ENCODE data around the gene STPG4.

The STPG4 gene, protein sequence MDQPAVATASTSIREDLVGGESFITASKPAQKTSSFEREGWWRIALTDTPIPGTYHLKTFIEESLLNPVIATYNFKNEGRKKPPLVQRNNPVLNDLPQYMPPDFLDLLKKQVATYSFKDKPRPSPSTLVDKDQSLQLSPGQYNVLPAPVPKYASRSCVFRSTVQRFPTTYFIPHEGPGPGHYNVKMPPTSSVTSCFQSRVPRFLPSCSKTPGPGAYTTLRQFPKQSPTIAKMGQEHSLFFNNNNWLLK

DNA sequence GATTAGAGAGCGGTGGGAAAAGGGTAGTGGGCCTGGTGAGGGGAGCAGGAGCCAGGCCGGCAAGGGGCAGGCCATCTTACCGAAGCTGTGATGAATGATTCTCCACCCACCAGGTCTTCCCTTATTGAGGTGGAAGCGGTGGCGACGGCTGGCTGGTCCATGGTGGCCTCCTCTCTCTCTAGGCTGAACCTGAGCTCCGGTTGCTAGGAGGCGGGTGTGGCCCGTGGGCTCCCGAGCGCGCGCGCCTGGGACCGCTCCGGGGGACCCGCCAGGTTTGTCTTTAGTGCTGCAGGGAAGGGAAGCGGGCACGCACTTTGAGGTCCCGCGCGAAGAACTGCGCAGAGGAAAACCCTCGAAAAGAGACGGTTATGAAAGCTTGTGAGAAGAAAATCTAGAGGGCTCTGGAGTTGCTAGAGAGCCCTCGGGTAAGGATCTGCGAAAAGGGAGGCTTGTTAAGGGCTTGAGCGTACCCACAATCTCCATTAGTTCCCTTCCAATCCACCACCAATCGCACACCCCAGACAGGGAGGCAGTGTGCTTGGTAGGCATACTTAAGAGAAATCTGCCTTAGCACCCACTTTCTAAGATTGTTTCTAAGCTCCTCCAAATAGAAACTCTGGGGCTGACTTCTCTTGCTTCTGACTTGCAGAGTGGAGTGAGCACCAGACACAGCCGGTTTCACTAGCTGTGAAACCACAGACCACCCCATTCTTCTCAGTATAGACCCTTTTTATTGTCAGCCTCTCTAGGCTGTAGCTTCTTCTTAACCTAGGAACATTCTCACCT lies at the start of gene STPG4:
Gene STPG4, minus strand, starts transcription at position 218 of the 786 bp plus-strand sequence. Its CDS starts 57 bp downstream, at position 161.
- peak within 1 kb of the TSS; percentile 60 for H3K27ac ChIP-seq
- no peak for DNase-seq (ENCODE audit: low read depth, low spot score)
- TF ChIP-seq FOXP2 (optimal IDR thresholded peaks at IDR 0.05; ENCODE audit: control extremely low read depth, extremely low read length, insufficient read depth) (no peak), POLR2AphosphoS5 (IDR thresholded peaks at IDR 0.05; ENCODE audit: borderline replicate concordance, low read depth, low read length) (no peak), EZH2 (IDR thresholded peaks at IDR 0.05) (no peak)

DNA sequence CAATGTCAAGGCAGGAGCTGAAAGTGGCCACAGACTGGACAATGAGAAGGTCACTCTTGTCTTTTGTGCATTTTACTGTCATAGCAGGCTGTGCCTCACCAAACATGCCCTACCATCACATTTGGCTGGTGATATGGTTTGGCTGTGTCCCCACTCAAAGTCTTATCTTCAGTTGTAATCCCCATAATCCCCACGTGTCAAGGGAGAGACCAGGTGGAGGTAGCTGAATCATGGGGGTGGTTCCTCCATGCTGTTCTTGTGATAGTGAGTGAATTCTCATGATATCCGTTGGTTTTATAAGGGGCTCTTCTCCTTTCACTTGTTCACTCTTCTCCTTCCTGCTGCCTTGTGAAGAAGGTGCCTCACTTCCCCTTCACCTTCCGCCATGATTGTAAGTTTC lies 49.6 kb upstream of the STPG4 start:
- no peak for TF ChIP-seq FOXP2 (optimal IDR thresholded peaks at IDR 0.05; ENCODE audit: control extremely low read depth, extremely low read length, insufficient read depth)
- TF ChIP-seq POLR2AphosphoS5 (IDR thresholded peaks at IDR 0.05; ENCODE audit: borderline replicate concordance, low read depth, low read length): no peak
- TF ChIP-seq EZH2 (IDR thresholded peaks at IDR 0.05): no peak
- no peak overlapping the region for H3K27ac ChIP-seq

More for the DNA sequence above, at the start of gene STPG4:
- no peak within 1 kb of the TSS for H3K9ac ChIP-seq (ENCODE audit: insufficient read length)
- no peaks in the 10 kb centered on the region for H3K9me3 ChIP-seq (ENCODE audit: low read depth, low read length)
- H3K4me3 ChIP-seq: no peak within 1 kb of the TSS
- H3K36me3 ChIP-seq (ENCODE audit: insufficient read depth, low read length): peaks cover 70% of the 10 kb centered on the region

DNA sequence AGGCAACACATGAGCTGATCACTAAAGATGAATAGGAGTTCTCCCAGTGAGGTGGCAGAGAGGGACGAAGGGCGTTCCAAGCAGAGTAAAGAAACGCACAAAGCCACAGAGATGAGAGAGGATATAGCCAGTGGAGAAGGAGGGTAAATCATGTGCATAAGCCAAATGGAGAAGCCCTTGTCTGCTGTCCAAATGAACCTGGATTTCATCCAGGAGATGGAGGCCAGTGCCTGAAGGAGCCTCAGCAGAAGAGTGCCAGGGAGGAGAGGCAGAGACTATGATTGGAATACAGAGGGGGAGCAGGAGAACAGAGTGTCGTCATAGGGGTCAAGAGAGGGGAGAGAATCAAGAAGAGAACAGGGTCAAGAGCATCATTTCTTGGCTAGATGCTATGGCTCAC lies 48.9 kb upstream of the STPG4 start:
- TF ChIP-seq EZH2 (IDR thresholded peaks at IDR 0.05) (no peak), POLR2AphosphoS5 (IDR thresholded peaks at IDR 0.05; ENCODE audit: borderline replicate concordance, low read depth, low read length) (no peak), FOXP2 (optimal IDR thresholded peaks at IDR 0.05; ENCODE audit: control extremely low read depth, extremely low read length, insufficient read depth) (no peak)
- no peak for DNase-seq (ENCODE audit: low read depth, low spot score)
- Histone ChIP-seq H3K9ac (ENCODE audit: insufficient read length) (no peak overlapping the region), H3K4me3 (no peak overlapping the region), H3K9me3 (ENCODE audit: low read depth, low read length) (no peaks in the 10 kb centered on the region), H3K27ac (no peak overlapping the region), H3K36me3 (ENCODE audit: insufficient read depth, low read length) (no peaks in the 10 kb centered on the region)

More for the DNA sequence above, 49.6 kb upstream of the STPG4 start:
- no peak overlapping the region for H3K4me3 ChIP-seq
- no peak for DNase-seq (ENCODE audit: low read depth, low spot score)
- H3K9me3 ChIP-seq (ENCODE audit: low read depth, low read length): no peaks in the 10 kb centered on the region
- H3K36me3 ChIP-seq (ENCODE audit: insufficient read depth, low read length): no peaks in the 10 kb centered on the region
- H3K9ac ChIP-seq (ENCODE audit: insufficient read length): no peak overlapping the region

DNA sequence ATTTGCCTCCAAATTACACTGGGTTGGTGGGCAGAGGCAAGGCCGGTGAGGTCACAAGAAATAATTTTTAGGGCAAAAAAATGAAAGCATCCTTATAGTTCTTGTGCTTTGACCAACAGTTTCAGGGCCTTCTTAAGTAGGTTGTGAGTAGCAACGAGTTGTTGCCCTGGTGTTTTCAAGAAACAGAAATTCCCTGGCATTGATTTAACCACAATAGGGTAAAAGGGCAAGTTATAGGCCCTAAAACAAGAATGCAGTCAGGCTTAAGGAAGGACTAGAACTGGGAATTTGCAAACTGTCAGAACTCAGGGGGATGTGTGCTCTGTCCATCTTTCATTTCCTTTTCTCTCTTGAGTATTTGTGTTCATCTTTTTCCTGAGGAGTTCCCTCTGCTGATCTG lies 46.1 kb upstream of the STPG4 start:
- H3K27ac ChIP-seq: no peak overlapping the region
- TF ChIP-seq EZH2 (IDR thresholded peaks at IDR 0.05) (no peak), FOXP2 (optimal IDR thresholded peaks at IDR 0.05; ENCODE audit: control extremely low read depth, extremely low read length, insufficient read depth) (no peak), POLR2AphosphoS5 (IDR thresholded peaks at IDR 0.05; ENCODE audit: borderline replicate concordance, low read depth, low read length) (no peak)
- H3K36me3 ChIP-seq (ENCODE audit: insufficient read depth, low read length): no peaks in the 10 kb centered on the region
- no peak overlapping the region for H3K4me3 ChIP-seq
- no peak overlapping the region for H3K9ac ChIP-seq (ENCODE audit: insufficient read length)
- no peaks in the 10 kb centered on the region for H3K9me3 ChIP-seq (ENCODE audit: low read depth, low read length)
- DNase-seq (ENCODE audit: low read depth, low spot score): no peak

DNA sequence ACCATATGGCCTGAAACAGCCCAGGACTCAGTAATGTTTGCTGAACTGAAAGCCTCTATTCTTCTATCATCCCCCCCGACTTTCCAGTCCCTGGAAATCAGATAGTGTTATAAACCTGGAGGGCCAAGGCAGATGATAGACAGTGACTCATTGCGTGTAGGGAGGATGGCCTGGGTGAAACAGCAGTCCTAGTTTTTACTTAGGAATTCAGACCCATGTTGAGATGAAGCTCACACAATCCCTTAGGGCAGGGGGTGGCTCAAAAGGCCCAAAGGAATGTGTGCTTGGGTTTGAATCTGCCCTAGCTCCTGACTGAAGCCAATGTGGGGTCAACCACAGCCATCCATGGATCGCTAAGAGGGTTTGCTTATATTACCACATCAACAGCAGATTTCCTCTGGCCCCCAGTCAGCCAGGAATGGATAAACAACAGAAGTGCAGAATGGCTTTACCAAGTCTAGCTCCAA lies 43.9 kb upstream of the STPG4 start:
- no peak overlapping the region for H3K9ac ChIP-seq (ENCODE audit: insufficient read length)
- H3K27ac ChIP-seq: no peak overlapping the region
- no peaks in the 10 kb centered on the region for H3K36me3 ChIP-seq (ENCODE audit: insufficient read depth, low read length)
- H3K4me3 ChIP-seq: no peak overlapping the region
- no peak for TF ChIP-seq EZH2 (IDR thresholded peaks at IDR 0.05)
- no peak for TF ChIP-seq POLR2AphosphoS5 (IDR thresholded peaks at IDR 0.05; ENCODE audit: borderline replicate concordance, low read depth, low read length)
- TF ChIP-seq FOXP2 (optimal IDR thresholded peaks at IDR 0.05; ENCODE audit: control extremely low read depth, extremely low read length, insufficient read depth): no peak
- DNase-seq (ENCODE audit: low read depth, low spot score): no peak
- no peaks in the 10 kb centered on the region for H3K9me3 ChIP-seq (ENCODE audit: low read depth, low read length)

DNA sequence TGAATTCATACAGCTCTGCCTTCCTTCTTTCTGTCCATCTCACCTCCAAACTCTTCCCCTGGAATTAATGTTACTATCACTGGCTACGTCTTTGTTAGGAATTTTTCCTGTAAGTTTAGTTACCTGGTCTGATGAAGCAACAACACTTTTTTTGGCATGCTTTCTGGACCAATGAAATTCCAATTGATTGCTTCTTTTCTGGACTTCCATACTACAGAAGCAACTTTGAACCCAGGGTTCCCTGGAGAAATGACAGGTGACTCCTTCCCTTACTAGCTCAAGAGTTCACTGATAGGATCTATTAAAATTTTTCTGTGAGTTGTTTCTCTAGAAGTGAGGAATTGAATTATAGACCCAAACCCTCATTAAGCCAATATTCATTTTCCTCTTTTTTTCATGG lies 41.4 kb upstream of the STPG4 start:
- no peak for DNase-seq (ENCODE audit: low read depth, low spot score)
- Histone ChIP-seq H3K4me3 (no peak overlapping the region), H3K27ac (no peak overlapping the region), H3K36me3 (ENCODE audit: insufficient read depth, low read length) (no peaks in the 10 kb centered on the region), H3K9ac (ENCODE audit: insufficient read length) (no peak overlapping the region), H3K9me3 (ENCODE audit: low read depth, low read length) (no peaks in the 10 kb centered on the region)
- TF ChIP-seq POLR2AphosphoS5 (IDR thresholded peaks at IDR 0.05; ENCODE audit: borderline replicate concordance, low read depth, low read length) (no peak), FOXP2 (optimal IDR thresholded peaks at IDR 0.05; ENCODE audit: control extremely low read depth, extremely low read length, insufficient read depth) (no peak), EZH2 (IDR thresholded peaks at IDR 0.05) (no peak)

DNA sequence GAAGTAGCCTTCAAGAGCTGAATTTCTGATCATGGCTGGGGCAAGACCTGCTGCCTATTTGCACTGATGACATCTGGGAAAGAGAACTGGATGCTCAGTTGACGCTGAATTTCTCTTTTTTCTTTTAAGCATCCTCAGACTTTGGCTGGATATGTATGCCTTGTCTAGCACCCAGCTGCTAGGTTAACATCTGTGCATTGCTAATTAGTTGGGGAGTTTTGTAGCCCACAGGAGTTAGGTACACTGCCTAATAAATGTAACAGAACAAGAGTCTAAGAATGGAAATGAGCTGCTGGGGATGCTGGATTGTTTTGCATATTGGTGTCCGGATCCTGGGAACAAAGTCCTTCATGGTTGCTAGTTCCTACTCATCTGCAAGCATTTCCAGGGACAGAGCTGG lies 40.9 kb upstream of the STPG4 start:
- H3K27ac ChIP-seq: no peak overlapping the region

DNA sequence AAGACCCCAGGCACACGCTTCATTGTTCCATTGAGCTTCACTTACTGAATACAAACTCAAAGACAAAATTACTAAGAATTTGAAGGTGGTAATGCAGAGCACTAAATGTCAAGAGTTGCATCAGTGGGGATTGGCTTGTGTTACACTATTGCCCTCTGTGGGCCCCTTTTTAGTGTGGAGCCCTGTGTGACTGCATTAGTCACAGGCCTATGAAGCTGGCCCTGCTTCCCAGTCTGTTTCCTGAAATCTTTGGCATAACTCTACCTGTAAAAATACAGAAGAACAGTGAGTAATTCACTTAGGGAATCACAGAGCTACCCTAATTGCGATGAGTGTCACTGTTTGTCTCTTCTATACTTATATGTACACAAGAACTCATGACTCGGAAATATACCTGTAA lies 40.0 kb upstream of the STPG4 start:
- no peaks in the 10 kb centered on the region for H3K9me3 ChIP-seq (ENCODE audit: low read depth, low read length)
- peak overlapping the region; percentile 98 for H3K27ac ChIP-seq
- H3K9ac ChIP-seq (ENCODE audit: insufficient read length): no peak overlapping the region
- no peaks in the 10 kb centered on the region for H3K36me3 ChIP-seq (ENCODE audit: insufficient read depth, low read length)
- no peak for TF ChIP-seq POLR2AphosphoS5 (IDR thresholded peaks at IDR 0.05; ENCODE audit: borderline replicate concordance, low read depth, low read length)
- no peak for TF ChIP-seq EZH2 (IDR thresholded peaks at IDR 0.05)
- no peak for TF ChIP-seq FOXP2 (optimal IDR thresholded peaks at IDR 0.05; ENCODE audit: control extremely low read depth, extremely low read length, insufficient read depth)
- DNase-seq (ENCODE audit: low read depth, low spot score): no peak
- H3K4me3 ChIP-seq: no peak overlapping the region

More for the DNA sequence above, 40.9 kb upstream of the STPG4 start:
- no peak overlapping the region for H3K4me3 ChIP-seq
- no peak overlapping the region for H3K9ac ChIP-seq (ENCODE audit: insufficient read length)
- DNase-seq (ENCODE audit: low read depth, low spot score): no peak
- H3K9me3 ChIP-seq (ENCODE audit: low read depth, low read length): no peaks in the 10 kb centered on the region
- H3K36me3 ChIP-seq (ENCODE audit: insufficient read depth, low read length): no peaks in the 10 kb centered on the region
- TF ChIP-seq FOXP2 (optimal IDR thresholded peaks at IDR 0.05; ENCODE audit: control extremely low read depth, extremely low read length, insufficient read depth) (no peak), EZH2 (IDR thresholded peaks at IDR 0.05) (no peak), POLR2AphosphoS5 (IDR thresholded peaks at IDR 0.05; ENCODE audit: borderline replicate concordance, low read depth, low read length) (no peak)

All from SK-N-MC (cell line).